Measurements from ENCODE around the gene DAB2IP. TPM values are rescaled to one million over a fixed set of nuclear protein-coding genes. Genes with fewer than 3 reads are reported as not detected.

DAB2IP gene
- total and polyA plus RNA-seq, 8 donors, result 17.5 to 303 (median 45.6) TPM

DNA sequence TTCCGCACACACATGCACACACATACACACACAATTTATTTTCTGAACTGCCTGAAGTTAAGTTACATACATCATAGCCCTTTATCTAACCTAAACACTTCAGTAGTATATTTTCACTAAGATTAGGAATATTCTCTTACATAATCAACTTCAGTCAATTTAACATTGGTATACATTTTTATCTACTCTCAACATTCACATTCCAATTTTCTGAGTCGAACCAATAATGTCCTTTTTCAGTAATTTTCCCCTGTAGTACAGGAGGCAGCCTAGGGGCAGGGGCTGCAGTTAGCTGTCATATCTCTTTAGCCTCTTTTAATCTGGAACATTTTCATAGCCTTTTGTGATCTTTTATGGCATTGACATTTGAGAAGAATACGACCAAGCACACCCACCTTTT lies 150.1 kb downstream of the DAB2IP start:
- 35 to 56% (median 44%) methylated on average over 3 of the region's 3 CpGs for WGBS, 5 donors
- TF ChIP-seq POLR2A (IDR thresholded peaks at IDR 0.05), result no peak
- TF ChIP-seq POLR2AphosphoS5 (IDR thresholded peaks at IDR 0.05), result no peak
- TF ChIP-seq, protein P1, sequence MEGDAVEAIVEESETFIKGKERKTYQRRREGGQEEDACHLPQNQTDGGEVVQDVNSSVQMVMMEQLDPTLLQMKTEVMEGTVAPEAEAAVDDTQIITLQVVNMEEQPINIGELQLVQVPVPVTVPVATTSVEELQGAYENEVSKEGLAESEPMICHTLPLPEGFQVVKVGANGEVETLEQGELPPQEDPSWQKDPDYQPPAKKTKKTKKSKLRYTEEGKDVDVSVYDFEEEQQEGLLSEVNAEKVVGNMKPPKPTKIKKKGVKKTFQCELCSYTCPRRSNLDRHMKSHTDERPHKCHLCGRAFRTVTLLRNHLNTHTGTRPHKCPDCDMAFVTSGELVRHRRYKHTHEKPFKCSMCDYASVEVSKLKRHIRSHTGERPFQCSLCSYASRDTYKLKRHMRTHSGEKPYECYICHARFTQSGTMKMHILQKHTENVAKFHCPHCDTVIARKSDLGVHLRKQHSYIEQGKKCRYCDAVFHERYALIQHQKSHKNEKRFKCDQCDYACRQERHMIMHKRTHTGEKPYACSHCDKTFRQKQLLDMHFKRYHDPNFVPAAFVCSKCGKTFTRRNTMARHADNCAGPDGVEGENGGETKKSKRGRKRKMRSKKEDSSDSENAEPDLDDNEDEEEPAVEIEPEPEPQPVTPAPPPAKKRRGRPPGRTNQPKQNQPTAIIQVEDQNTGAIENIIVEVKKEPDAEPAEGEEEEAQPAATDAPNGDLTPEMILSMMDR (IDR thresholded peaks at IDR 0.05), result no peak
- no peak for TF ChIP-seq EP300 (IDR thresholded peaks at IDR 0.05)
- no peak overlapping the region for H3K27ac ChIP-seq

DNA sequence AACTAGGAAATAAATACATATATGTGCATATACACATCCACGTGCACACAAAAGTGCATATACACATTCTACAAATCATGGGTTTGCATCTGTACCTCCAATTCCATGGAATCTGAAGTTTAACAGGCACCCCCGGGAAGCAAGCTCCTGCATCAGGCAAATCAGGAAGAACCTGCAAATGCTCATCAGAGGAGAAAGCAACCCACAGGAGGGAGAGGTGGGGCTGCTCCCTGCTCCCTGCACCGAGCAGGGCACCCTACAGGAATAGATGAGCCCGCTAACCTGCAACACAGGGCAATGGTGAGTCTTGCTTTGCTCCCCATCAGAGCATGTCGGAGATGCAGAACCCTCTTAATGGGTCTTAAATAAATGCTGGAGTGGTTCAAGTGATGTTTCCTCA lies 151.3 kb downstream of the DAB2IP start:
- Histone ChIP-seq H3K4me3 (no peak overlapping the region), H3K27ac (no peak overlapping the region), H3K9me3 (peaks cover 0 to 6% (median 6%) of the 10 kb centered on the region in 4 donors), H3K36me3 (no peaks in the 10 kb centered on the region), H3K27me3 (no peaks in the 10 kb centered on the region), H3K4me1 (no peaks in the 10 kb centered on the region)
- DNase-seq, result no peak
- TF ChIP-seq POLR2A (IDR thresholded peaks at IDR 0.05) (no peak), EP300 (IDR thresholded peaks at IDR 0.05) (no peak), POLR2AphosphoS5 (IDR thresholded peaks at IDR 0.05) (no peak)
- TF ChIP-seq, protein P1 (IDR thresholded peaks at IDR 0.05), result no peak
- 76 to 89% (median 85%) methylated on average over 5 of the region's 5 CpGs for WGBS, 5 donors
- intact Hi-C loops (cut with DNase I; ENCODE audit: low total_unique reads), result no loop called here

More for the DNA sequence above, 150.1 kb downstream of the DAB2IP start:
- Histone ChIP-seq H3K4me3 (no peak overlapping the region), H3K27me3 (no peaks in the 10 kb centered on the region), H3K36me3 (no peaks in the 10 kb centered on the region), H3K4me1 (no peaks in the 10 kb centered on the region), H3K9me3 (peaks cover 0 to 6% (median 6%) of the 10 kb centered on the region in 4 donors)
- intact Hi-C loops (cut with DNase I; ENCODE audit: low total_unique reads), result no loop called here
- DNase-seq, result no peak

DNA sequence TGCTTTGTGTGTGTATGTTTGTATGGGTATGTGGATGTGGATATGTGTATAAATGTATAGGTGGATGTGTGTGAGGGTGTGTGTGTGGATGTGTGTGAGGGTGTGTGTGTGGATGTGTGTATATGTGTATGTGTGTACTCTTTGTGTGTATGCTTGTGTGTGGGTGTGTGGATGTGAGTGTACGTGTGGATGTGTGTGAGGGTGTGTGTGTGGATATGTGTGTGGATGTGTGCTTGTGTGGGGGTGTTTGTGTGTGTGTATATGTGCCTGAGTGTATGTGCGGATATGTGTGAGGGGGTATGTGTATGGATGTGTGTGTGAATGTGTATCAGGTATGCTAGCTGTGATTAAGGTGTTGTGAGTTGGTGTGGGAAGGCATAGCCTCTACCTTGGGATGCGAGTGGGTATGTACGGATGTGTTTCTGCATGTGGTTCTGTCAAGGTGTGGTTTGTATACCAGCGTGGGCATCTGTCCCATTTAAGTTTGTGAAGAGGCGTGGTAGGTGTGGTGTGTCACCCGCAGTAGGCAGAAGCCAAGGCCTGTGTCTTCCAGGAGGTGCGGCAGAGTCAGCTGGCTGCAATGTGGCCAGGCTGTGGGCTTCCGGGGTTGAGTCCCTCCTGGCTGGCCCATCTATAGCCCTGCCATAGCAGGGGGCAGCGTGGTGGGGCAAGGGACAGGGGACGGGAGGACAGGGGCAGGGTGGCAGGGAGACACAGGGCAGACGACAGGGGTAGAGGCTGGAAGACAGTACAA lies 155.8 kb downstream of the DAB2IP start:
- no peak for TF ChIP-seq EP300 (IDR thresholded peaks at IDR 0.05)
- no peak for TF ChIP-seq POLR2AphosphoS5 (IDR thresholded peaks at IDR 0.05)
- no peak for TF ChIP-seq POLR2A (IDR thresholded peaks at IDR 0.05)
- TF ChIP-seq, protein P1 (IDR thresholded peaks at IDR 0.05), result no peak
- Histone ChIP-seq H3K36me3 (no peaks in the 10 kb centered on the region), H3K4me1 (no peaks in the 10 kb centered on the region), H3K27me3 (no peaks in the 10 kb centered on the region), H3K4me3 (no peak overlapping the region), H3K9me3 (peaks cover 0 to 6% (median 6%) of the 10 kb centered on the region in 4 donors), H3K27ac (no peak overlapping the region)
- no peak for DNase-seq
- intact Hi-C loops (cut with DNase I; ENCODE audit: low total_unique reads), result no loop called here
- 52 to 86% (median 57%) methylated on average over 12 of the region's 12 CpGs for whole genome bisulfite sequencing, 5 donors

DNA sequence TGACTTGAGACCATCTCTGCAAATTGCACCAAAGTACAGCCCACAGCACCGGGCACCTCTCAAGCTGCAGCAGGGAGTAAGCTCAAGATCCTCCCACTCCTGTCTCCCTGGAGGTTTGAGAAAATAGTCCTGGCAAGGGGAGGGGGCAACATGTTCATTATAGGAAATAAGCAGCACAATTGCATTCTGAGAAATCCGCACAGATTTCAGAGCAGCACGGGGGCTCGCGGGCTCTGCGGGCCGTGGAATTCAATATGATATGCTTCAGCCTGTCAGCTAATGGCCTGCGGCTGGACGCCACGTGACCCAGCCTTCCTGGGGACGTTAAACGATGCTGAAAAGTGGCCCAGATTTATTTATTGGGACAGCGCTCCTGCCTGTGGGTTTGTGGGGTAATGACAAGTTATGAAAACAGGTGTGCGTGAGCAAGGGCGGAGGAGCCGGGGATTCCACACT lies 156.4 kb downstream of the DAB2IP start:
- TF ChIP-seq POLR2A (IDR thresholded peaks at IDR 0.05) (no peak), EP300 (IDR thresholded peaks at IDR 0.05) (no peak), POLR2AphosphoS5 (IDR thresholded peaks at IDR 0.05) (no peak)
- TF ChIP-seq, protein P1 (IDR thresholded peaks at IDR 0.05), result no peak
- no peak overlapping the region for H3K27ac ChIP-seq
- no peaks in the 10 kb centered on the region for H3K27me3 ChIP-seq
- intact Hi-C loops (cut with DNase I; ENCODE audit: low total_unique reads), result no loop called here
- no peaks in the 10 kb centered on the region for H3K4me1 ChIP-seq
- H3K4me3 ChIP-seq, result no peak overlapping the region
- no peaks in the 10 kb centered on the region for H3K36me3 ChIP-seq
- WGBS, 5 donors, result 59 to 70% (median 64%) methylated on average over 16 of the region's 16 CpGs
- peaks cover 0 to 6% (median 6%) of the 10 kb centered on the region in 4 donors for H3K9me3 ChIP-seq
- peak in 1 of 2 donors; percentile 62 for DNase-seq

All from stomach (tissue), 9 donors.